H1 (cell line): ENCODE measurements around the gene NGEF. TPM values are rescaled to one million over a fixed set of nuclear protein-coding genes. Genes with fewer than 3 reads are reported as not detected.
A peak's percentile ranks its signal among the peaks of the same experiment; 100 is the strongest.

Experiments used
- CTCF ChIA-PET: fragments of 300-600 bp; sonication (Branson Sonifier 250); formaldehyde crosslinking; loops from one replicate; lab custom pipeline; 2021; ENCODE audit not compliant: partially characterized antibody; lab: Charles Lee
- POLR2A ChIA-PET: fragments of 300-600 bp; sonication (Branson Sonifier 250); formaldehyde crosslinking; loops from one replicate; lab custom pipeline; 2021; ENCODE audit warnings: inconsistent platforms; ENCODE audit not compliant: partially characterized antibody; lab: Charles Lee
- DNase-seq, 2 experiments: peaks; one replicate each; pipeline versions ENCODE4 v3.0.0 to v3.0.0-alpha.2; 2010 to 2022; ENCODE audit warnings: low spot score in 2 of 2, low read depth in 1 of 2, mixed read lengths in 1 of 2
- FAIRE-seq: peaks from 2 replicates; lab custom pipeline; 2011; peaks lifted over from hg19 to GRCh38; lab: Jason Lieb, UNC
- H2AFZ ChIP-seq: 2 replicates; pipeline ENCODE4 v1.8.1; 2012; ENCODE audit warnings: low read length, inconsistent platforms
- H2AK5ac ChIP-seq: 2 replicates; pipeline ENCODE4 v1.6.1; 2013; ENCODE audit warnings: low read depth, low read length
- H2BK120ac ChIP-seq: replicated peaks from 2 replicates; pipeline ENCODE3; 2013; ENCODE audit warnings: low read depth, low read length, inconsistent platforms
- H2BK12ac ChIP-seq: 2 replicates; pipeline ENCODE4 v1.6.1; 2013; ENCODE audit warnings: low read depth, low read length
- H2BK15ac ChIP-seq: 2 replicates; pipeline ENCODE4 v1.6.1; 2013; ENCODE audit warnings: low read length
- H2BK20ac ChIP-seq: 2 replicates; pipeline ENCODE4 v1.6.1; 2013; ENCODE audit warnings: low read length
- H2BK5ac ChIP-seq: 2 replicates; pipeline ENCODE4 v1.6.1; 2013; ENCODE audit warnings: low read depth, low read length
- H3K14ac ChIP-seq: 2 replicates; pipeline ENCODE4 v1.6.1; 2013; ENCODE audit warnings: inconsistent platforms; ENCODE audit not compliant: insufficient read length
- H3K18ac ChIP-seq: 2 replicates; pipeline ENCODE4 v1.6.1; 2013; ENCODE audit warnings: low read length; ENCODE audit errors: extremely low read depth
- H3K23ac ChIP-seq: 2 replicates; pipeline ENCODE4 v1.6.1; 2013; ENCODE audit warnings: inconsistent platforms; ENCODE audit not compliant: insufficient read length
- H3K23me2 ChIP-seq: 2 replicates; pipeline ENCODE4 v1.6.1; 2013; ENCODE audit warnings: low read depth, low read length
- H3K27ac ChIP-seq: 2 replicates; pipeline ENCODE4 v1.6.1; 2011; ENCODE audit warnings: low read depth, low read length, inconsistent platforms
- H3K27me3 ChIP-seq, 4 experiments: replicated peaks in 1 of 4; 1 replicate in 1 of 4; 2 replicates in 3 of 4; pipeline versions ENCODE4 v1.6.1 to v1.8.1; 2011 to 2013; ENCODE audit warnings: low read length in 3 of 4, mild to moderate bottlenecking in 3 of 4, inconsistent platforms in 2 of 4, mixed read lengths in 2 of 4, moderate library complexity in 1 of 4; ENCODE audit not compliant: control insufficient read depth in 3 of 4, insufficient read depth in 3 of 4; ENCODE audit errors: extremely low read depth in 1 of 4
- H3K36me3 ChIP-seq, 4 experiments: 2 replicates each; pipeline versions ENCODE4 v1.6.1 to v1.8.1; 2011 to 2013; ENCODE audit warnings: mild to moderate bottlenecking in 4 of 4, low read length in 3 of 4, moderate library complexity in 2 of 4, control low read depth in 1 of 4, inconsistent platforms in 1 of 4; ENCODE audit not compliant: insufficient read depth in 4 of 4, control insufficient read depth in 2 of 4
- H3K4ac ChIP-seq: replicated peaks from 2 replicates; pipeline ENCODE3; 2013; ENCODE audit warnings: low read length, low read depth, mixed read lengths, inconsistent platforms; ENCODE audit not compliant: insufficient read length
- H3K4me1 ChIP-seq, 4 experiments: replicated peaks in 1 of 4; 1 replicate in 1 of 4; 2 replicates in 3 of 4; pipeline versions ENCODE4 v1.6.1 to v1.8.1; 2011 to 2013; ENCODE audit warnings: low read length in 3 of 4, inconsistent platforms in 2 of 4, mixed read lengths in 1 of 4; ENCODE audit not compliant: insufficient read depth in 4 of 4, control insufficient read depth in 3 of 4
- H3K4me2 ChIP-seq, 2 experiments: 2 replicates each; pipeline versions ENCODE4 v1.6.1 to v1.8.1; 2011 to 2013; ENCODE audit warnings: low read depth in 2 of 2, low read length in 2 of 2, control low read depth in 1 of 2, inconsistent platforms in 1 of 2, mild to moderate bottlenecking in 1 of 2; ENCODE audit not compliant: insufficient read depth in 1 of 2
- H3K4me3 ChIP-seq, 4 experiments: fragments of 200-600, 300-600 bp in 1 of 4; sonication (generic), shearing (Covaris generic), sonication (Bioruptor Twin) in 1 of 4; 2 replicates each; pipeline versions ENCODE4 v1.5.1 to v1.8.1; 2011 to 2016; ENCODE audit warnings: low read length in 4 of 4, low read depth in 3 of 4, control low read depth in 2 of 4, inconsistent platforms in 2 of 4, mild to moderate bottlenecking in 2 of 4, mixed read lengths in 1 of 4, moderate library complexity in 1 of 4; ENCODE audit not compliant: insufficient read depth in 2 of 4; ENCODE audit errors: extremely low read depth in 1 of 4
- H3K56ac ChIP-seq: replicated peaks from 2 replicates; pipeline ENCODE3; 2013; ENCODE audit warnings: low read depth, mild to moderate bottlenecking, mixed read lengths, low read length, inconsistent platforms; ENCODE audit not compliant: insufficient read length
- H3K79me1 ChIP-seq: 2 replicates; pipeline ENCODE4 v1.6.1; 2013; ENCODE audit warnings: low read depth, low read length, control low read depth
- H3K79me2 ChIP-seq, 2 experiments: 2 replicates each; pipeline versions ENCODE4 v1.6.1 to v1.8.1; 2012 to 2013; ENCODE audit warnings: low read length in 2 of 2, mild to moderate bottlenecking in 2 of 2, inconsistent platforms in 1 of 2; ENCODE audit not compliant: insufficient read depth in 2 of 2, control insufficient read depth in 1 of 2
- H3K9ac ChIP-seq, 4 experiments: replicated peaks in 1 of 4; 1 replicate in 1 of 4; 2 replicates in 3 of 4; pipeline versions ENCODE4 v1.6.1 to v1.8.1; 2011 to 2013; ENCODE audit warnings: low read depth in 3 of 4, low read length in 3 of 4, control low read depth in 2 of 4, mild to moderate bottlenecking in 2 of 4, moderate library complexity in 2 of 4, inconsistent platforms in 1 of 4; ENCODE audit errors: extremely low read depth in 1 of 4
- H3K9me3 ChIP-seq, 2 experiments: 2 replicates each; pipeline versions ENCODE4 v1.6.1 to v1.8.1; 2012 to 2013; ENCODE audit warnings: mild to moderate bottlenecking in 2 of 2, moderate library complexity in 2 of 2, control low read depth in 1 of 2, inconsistent platforms in 1 of 2, low read depth in 1 of 2, low read length in 1 of 2, mixed read lengths in 1 of 2; ENCODE audit not compliant: insufficient read depth in 2 of 2
- H4K20me1 ChIP-seq, 2 experiments: replicated peaks in 1 of 2; 2 replicates each; pipeline versions ENCODE3 to v1.8.1; 2011 to 2013; ENCODE audit warnings: inconsistent platforms in 2 of 2, low read length in 2 of 2, mild to moderate bottlenecking in 1 of 2; ENCODE audit not compliant: insufficient read depth in 2 of 2, control insufficient read depth in 1 of 2
- H4K5ac ChIP-seq: 2 replicates; pipeline ENCODE4 v1.6.1; 2013; ENCODE audit warnings: low read length, low read depth, mixed read lengths, inconsistent platforms; ENCODE audit not compliant: insufficient read length
- H4K8ac ChIP-seq: 2 replicates; pipeline ENCODE4 v1.8.0; 2013; ENCODE audit warnings: mild to moderate bottlenecking, moderate library complexity, low read length, inconsistent platforms; ENCODE audit not compliant: insufficient read depth; ENCODE audit errors: extremely low read depth
- H4K91ac ChIP-seq: replicated peaks from 2 replicates; pipeline ENCODE3; 2013; ENCODE audit warnings: low read length, mixed read lengths, inconsistent platforms; ENCODE audit not compliant: insufficient read length
- EZH2 ChIP-seq: fragments of 200-600 bp; sonication (generic); IDR thresholded peaks from 2 replicates; pipeline ENCODE4 v1.7.1; 2012; ENCODE audit warnings: low read depth, mild to moderate bottlenecking, moderate library complexity, low read length, inconsistent platforms; ENCODE audit not compliant: severe bottlenecking
- GABPA ChIP-seq: IDR thresholded peaks from 2 replicates; pipeline ENCODE4 v1.6.1; 2011; ENCODE audit warnings: mild to moderate bottlenecking, low read length, moderate library complexity, borderline replicate concordance; ENCODE audit not compliant: insufficient read depth
- GTF2F1 ChIP-seq: IDR thresholded peaks from 2 replicates; pipeline ENCODE4 v1.6.1; 2012; ENCODE audit warnings: low read depth, low read length, improper control_type of control experiment, borderline replicate concordance
- KDM4A ChIP-seq: IDR thresholded peaks from one replicate; pipeline ENCODE4 v1.7.1; 2012; ENCODE audit warnings: low read depth, mild to moderate bottlenecking, moderate library complexity, low read length, inconsistent platforms; ENCODE audit not compliant: severe bottlenecking
- PHF8 ChIP-seq: fragments of 200-600 bp; sonication (generic); conservative IDR thresholded peaks from 2 replicates; pipeline ENCODE4 v1.7.1; 2012; ENCODE audit warnings: low read depth, mild to moderate bottlenecking, inconsistent platforms, low read length, moderate library complexity
- RFX5 ChIP-seq: IDR thresholded peaks from 2 replicates; pipeline ENCODE4 v1.6.1; 2011; ENCODE audit warnings: low read depth, low read length, improper control_type of control experiment, borderline replicate concordance
- SP1 ChIP-seq: IDR thresholded peaks from 2 replicates; pipeline ENCODE4 v1.6.1; 2011; ENCODE audit warnings: low read depth, low read length
- SP2 ChIP-seq: IDR thresholded peaks from 2 replicates; pipeline ENCODE4 v1.6.1; 2012; ENCODE audit warnings: mild to moderate bottlenecking, low read length, inconsistent platforms
- TAF1 ChIP-seq: IDR thresholded peaks from 2 replicates; pipeline ENCODE4 v1.6.1; 2011; ENCODE audit warnings: mild to moderate bottlenecking, low read depth, low read length
- TEAD4 ChIP-seq: IDR thresholded peaks from 2 replicates; pipeline ENCODE4 v1.6.1; 2012; ENCODE audit warnings: low read depth, low read length, inconsistent platforms, mixed read lengths
- YY1 ChIP-seq: IDR thresholded peaks from 2 replicates; pipeline ENCODE4 v1.6.1; 2011; ENCODE audit warnings: low read depth, mild to moderate bottlenecking, low read length
- WGBS, 2 experiments: shearing (Covaris generic) in 1 of 2; methylation state at CpG; one replicate each; pipeline versions ENCODE4 v1.1.6 to v1.1.7; 2013 to 2015; ENCODE audit warnings: low lambda C conversion rate in 2 of 2, mixed read lengths in 2 of 2, inconsistent platforms in 1 of 2, low coverage in 1 of 2, missing lambda C conversion rate in 1 of 2; ENCODE audit not compliant: insufficient replicate concordance in 2 of 2, insufficient coverage in 1 of 2, insufficient read length in 1 of 2; ENCODE audit errors: extremely low coverage in 1 of 2, missing lambda C conversion rate in 1 of 2; 5-methylcytosine and 5-hydroxymethylcytosine counted together
- polyA plus RNA-seq, 7 experiments: library from polyadenylated mRNA; depleted of rRNA in 3 of 7; stranded (reverse) in 5 of 7; unstranded in 2 of 7; fragments of >200 nt in 5 of 7; fragments of 200-250 nt in 2 of 7; gene quantifications; 1 replicate in 5 of 7; 2 replicates in 1 of 7; 4 replicates in 1 of 7; pipeline versions ENCODE4 v1.2.1 to v1.2.3, GENCODE V29; 2011 to 2013; ENCODE audit warnings: missing spikeins in 2 of 7, mixed read lengths in 2 of 7
- total RNA-seq: library from RNA; stranded (reverse); fragmentation: NEBNext Ultra II Directional; extraction: Animal tissue kit (Norgen Biotek cat#: 25700); gene quantifications from 2 replicates; pipeline ENCODE4 v1.2.1, GENCODE V29; 2021
- TF ChIP-seq, protein P1 (sequence below), 3 experiments: IDR thresholded peaks; 1 replicate in 2 of 3; 2 replicates in 1 of 3; pipeline versions ENCODE4 v1.5.1 to v1.6.1; 2011; ENCODE audit warnings: low read length in 3 of 3, mild to moderate bottlenecking in 3 of 3, inconsistent platforms in 2 of 3, low read depth in 1 of 3, moderate library complexity in 1 of 3; ENCODE audit not compliant: insufficient read depth in 1 of 3; ENCODE audit errors: control extremely low read depth in 1 of 3

Gene NGEF
- total and polyA plus RNA-seq, 2 of the 8 experiments (the other 6 are each of a cell fraction or from before 2014, with no cell fraction given) = 2.7 to 3.2 TPM

GRCh38 chr2:232861353-232861752 lies 151.7 kb downstream of the NGEF start:
- no peaks in the 10 kb centered on the region for H3K4me1 ChIP-seq
- H3K27ac ChIP-seq = no peak overlapping the region
- no peak overlapping the region for H2BK12ac ChIP-seq
- no peak overlapping the region for H2BK20ac ChIP-seq
- no peak overlapping the region for H3K23ac ChIP-seq
- H4K8ac ChIP-seq = no peak overlapping the region
- H2AK5ac ChIP-seq = no peak overlapping the region; the same call in 1 of the 2 replicates
- no peak overlapping the region for H3K4ac ChIP-seq
- H3K79me2 ChIP-seq = no peaks in the 10 kb centered on the region
- H3K79me1 ChIP-seq = 0 out of 2 replicates have a peak, but pooled peaks cover 2% of the 10 kb centered on the region
- DNase-seq = peak in 1 of 2 experiments; percentile 27
- no peak for FAIRE-seq
- no peaks in the 10 kb centered on the region for H4K20me1 ChIP-seq
- H3K4me3 ChIP-seq = no peak overlapping the region
- H4K5ac ChIP-seq = no peak overlapping the region
- H3K18ac ChIP-seq = no peak overlapping the region
- ChIA-PET CTCF (interaction anchor here (1.2 to 1.7 kb wide), 2 partner anchors 26 to 192 kb away, joined by 3 to 4 read pairs; no protein-coding TSS in a partner anchor), POLR2A (interaction anchor here (1.4 kb wide), 1 partner anchor 20 kb away, joined by 3 read pairs; no protein-coding TSS in a partner anchor)
- H2AFZ ChIP-seq = no peak overlapping the region
- H2BK120ac ChIP-seq = no peak overlapping the region
- H3K9ac ChIP-seq = no peak overlapping the region
- H3K23me2 ChIP-seq = no peaks in the 10 kb centered on the region
- H3K36me3 ChIP-seq = peaks cover 6 to 27% (median 18%) of the 10 kb centered on the region in 4 experiments
- H3K14ac ChIP-seq = no peak overlapping the region
- no peaks in the 10 kb centered on the region for H3K9me3 ChIP-seq
- no peak overlapping the region for H4K91ac ChIP-seq
- H2BK5ac ChIP-seq = no peak overlapping the region
- H3K56ac ChIP-seq = no peak overlapping the region
- no peak overlapping the region for H2BK15ac ChIP-seq
- H3K4me2 ChIP-seq = no peak overlapping the region
- H3K27me3 ChIP-seq = no peaks in the 10 kb centered on the region
- 93% methylated on average over 5 of the region's 5 CpGs; no CpG with 5 or more reads in 1 of the 2 experiments for WGBS, 2 experiments
- TF ChIP-seq SP1 (no peak), TEAD4 (no peak), SP2 (no peak), GTF2F1 (no peak), EZH2 (no peak), GABPA (no peak), RFX5 (no peak), KDM4A (no peak), YY1 (no peak), PHF8 (no peak), TAF1 (no peak)
- TF ChIP-seq, protein P1, sequence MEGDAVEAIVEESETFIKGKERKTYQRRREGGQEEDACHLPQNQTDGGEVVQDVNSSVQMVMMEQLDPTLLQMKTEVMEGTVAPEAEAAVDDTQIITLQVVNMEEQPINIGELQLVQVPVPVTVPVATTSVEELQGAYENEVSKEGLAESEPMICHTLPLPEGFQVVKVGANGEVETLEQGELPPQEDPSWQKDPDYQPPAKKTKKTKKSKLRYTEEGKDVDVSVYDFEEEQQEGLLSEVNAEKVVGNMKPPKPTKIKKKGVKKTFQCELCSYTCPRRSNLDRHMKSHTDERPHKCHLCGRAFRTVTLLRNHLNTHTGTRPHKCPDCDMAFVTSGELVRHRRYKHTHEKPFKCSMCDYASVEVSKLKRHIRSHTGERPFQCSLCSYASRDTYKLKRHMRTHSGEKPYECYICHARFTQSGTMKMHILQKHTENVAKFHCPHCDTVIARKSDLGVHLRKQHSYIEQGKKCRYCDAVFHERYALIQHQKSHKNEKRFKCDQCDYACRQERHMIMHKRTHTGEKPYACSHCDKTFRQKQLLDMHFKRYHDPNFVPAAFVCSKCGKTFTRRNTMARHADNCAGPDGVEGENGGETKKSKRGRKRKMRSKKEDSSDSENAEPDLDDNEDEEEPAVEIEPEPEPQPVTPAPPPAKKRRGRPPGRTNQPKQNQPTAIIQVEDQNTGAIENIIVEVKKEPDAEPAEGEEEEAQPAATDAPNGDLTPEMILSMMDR (IDR thresholded peaks at IDR 0.05; ENCODE audit: control extremely low read depth in 1 of 3, insufficient read depth in 1 of 3, low read depth in 1 of 3, low read length in 3 of 3) = no peak
